B cell (primary cell): ENCODE results near the gene HAS3. TPM values are rescaled to one million over a fixed set of nuclear protein-coding genes. Genes with fewer than 3 reads are reported as not detected.

Experiments
- ATAC-seq: fragments of 200-7000 bp; cut with Tn5 transposase; one replicate; pipeline ENCODE4 v1.10.0; 2021; ENCODE audit warnings: low read depth, mild to moderate bottlenecking, moderate number of reproducible peaks, moderate library complexity
- CTCF ChIA-PET: fragments of 350-600 bp; sonication (Branson Sonifier 250); formaldehyde crosslinking; loops from one replicate; lab custom pipeline; 2021; ENCODE audit warnings: antibody characterized with exemption, inconsistent platforms; lab: Charles Lee
- POLR2A ChIA-PET: fragments of 350-600 bp; sonication (Branson Sonifier 250); formaldehyde crosslinking; loops from one replicate; lab custom pipeline; 2021; ENCODE audit warnings: antibody characterized with exemption; lab: Charles Lee
- DNase-seq: peaks from one replicate; pipeline ENCODE4 v3.0.0; 2013
- H2AFZ ChIP-seq: 2 replicates; pipeline ENCODE4 v1.6.1; 2012; ENCODE audit warnings: mild to moderate bottlenecking, low read depth, low read length; ENCODE audit not compliant: insufficient read depth, poor library complexity, severe bottlenecking
- H3K27ac ChIP-seq, 2 donors: 1 replicate in 1 of 2; 2 replicates in 1 of 2; pipeline ENCODE4 v1.5.1; 2012 to 2013; ENCODE audit warnings: low read length in 2 of 2, mild to moderate bottlenecking in 2 of 2, moderate library complexity in 1 of 2
- H3K27me3 ChIP-seq, 4 experiments: fragments of 200-600 bp in 1 of 4; sonication (generic) in 1 of 4; replicated peaks in 1 of 4; 1 replicate in 2 of 4; 2 replicates in 2 of 4; pipeline versions ENCODE4 v1.6.1 to v1.7.0; 2013 to 2016; ENCODE audit warnings: low read length in 3 of 4, mild to moderate bottlenecking in 2 of 4, mixed read lengths in 1 of 4, moderate library complexity in 1 of 4; ENCODE audit not compliant: insufficient read depth in 4 of 4, control insufficient read depth in 3 of 4; ENCODE audit errors: control extremely low read depth in 1 of 4
- H3K36me3 ChIP-seq, 2 experiments: replicated peaks in 1 of 2; 1 replicate in 1 of 2; 2 replicates in 1 of 2; pipeline versions ENCODE4 v1.6.1 to v1.7.1; 2013; ENCODE audit warnings: low read length in 1 of 2; ENCODE audit not compliant: insufficient read depth in 2 of 2, control insufficient read depth in 1 of 2; ENCODE audit errors: control extremely low read depth in 1 of 2, extremely low read depth in 1 of 2
- H3K4me1 ChIP-seq, 2 donors: fragments of 200-600 bp in 1 of 2; sonication (generic) in 1 of 2; 1 replicate in 1 of 2; 2 replicates in 1 of 2; pipeline versions ENCODE4 v1.5.1 to v1.6.1; 2013 to 2017; ENCODE audit warnings: low read length in 2 of 2; ENCODE audit not compliant: control insufficient read depth in 2 of 2, insufficient read depth in 2 of 2
- H3K4me2 ChIP-seq: replicated peaks from 2 replicates; pipeline ENCODE3; 2012; ENCODE audit warnings: mild to moderate bottlenecking, low read depth, low read length; ENCODE audit not compliant: poor library complexity, severe bottlenecking
- H3K4me3 ChIP-seq, 5 experiments: fragments of 200-600 bp in 1 of 5; sonication (generic) in 1 of 5; 1 replicate in 3 of 5; 2 replicates in 2 of 5; pipeline versions ENCODE4 v1.5.1 to v1.7.0; 2011 to 2016; ENCODE audit warnings: low read length in 4 of 5, mild to moderate bottlenecking in 4 of 5, low read depth in 2 of 5, control low read depth in 1 of 5, moderate library complexity in 1 of 5; ENCODE audit not compliant: insufficient read depth in 1 of 5; ENCODE audit errors: control extremely low read depth in 1 of 5, extremely low read depth in 1 of 5
- H3K79me2 ChIP-seq: fragments of 200-600 bp; sonication (generic); one replicate; pipeline ENCODE4 v1.6.0; 2016; ENCODE audit warnings: low read length; ENCODE audit not compliant: control insufficient read depth, insufficient read depth
- H3K9ac ChIP-seq: fragments of 200-600 bp; sonication (generic); 2 replicates; pipeline ENCODE4 v1.6.1; 2017; ENCODE audit warnings: mild to moderate bottlenecking, low read length, moderate library complexity
- H3K9me3 ChIP-seq, 3 donors: one replicate each; pipeline versions ENCODE4 v1.6.1 to v1.7.1; 2013; ENCODE audit warnings: low read length in 2 of 3; ENCODE audit not compliant: control insufficient read depth in 2 of 3, insufficient read depth in 1 of 3; ENCODE audit errors: control extremely low read depth in 1 of 3
- H4K20me1 ChIP-seq: 2 replicates; pipeline ENCODE4 v1.6.0; 2012; ENCODE audit warnings: mild to moderate bottlenecking, low read length; ENCODE audit not compliant: insufficient read depth, control insufficient read depth, poor library complexity, severe bottlenecking
- H3K27ac Mint-ChIP-seq: one replicate; pipeline ENCODE4 v1.8.0; 2021; ENCODE audit warnings: mixed read lengths
- H3K27me3 Mint-ChIP-seq: one replicate; pipeline ENCODE4 v1.8.0; 2021; ENCODE audit warnings: mixed read lengths
- H3K4me1 Mint-ChIP-seq: one replicate; pipeline ENCODE4 v1.8.0; 2021; ENCODE audit warnings: mixed read lengths
- H3K4me3 Mint-ChIP-seq: one replicate; pipeline ENCODE4 v1.8.0; 2021; ENCODE audit warnings: mixed read lengths
- H3K9me3 Mint-ChIP-seq: one replicate; pipeline ENCODE4 v1.8.0; 2022; ENCODE audit warnings: mixed read lengths; ENCODE audit not compliant: insufficient read depth
- CTCF ChIP-seq: fragments of 200-600 bp; IDR thresholded peaks from one replicate; pipeline ENCODE4 v1.8.0; 2022; ENCODE audit warnings: antibody characterized with exemption, mild to moderate bottlenecking
- EZH2 ChIP-seq: IDR thresholded peaks from 2 replicates; pipeline ENCODE4 v1.6.1; 2012; ENCODE audit warnings: borderline replicate concordance, low read depth, mild to moderate bottlenecking, moderate library complexity, low read length; ENCODE audit not compliant: insufficient read depth, poor library complexity, severe bottlenecking
- WGBS: methylation state at CpG from one replicate; pipeline ENCODE4 v1.1.5; 2013; ENCODE audit warnings: missing lambda C conversion rate; ENCODE audit not compliant: insufficient coverage; 5-methylcytosine and 5-hydroxymethylcytosine counted together
- intact Hi-C: fragments of 100-400 bp; cut with micrococcal nuclease; formaldehyde crosslinking; loops from one replicate; pipeline ENCODE4 v1.10.0; 2022
- polyA plus RNA-seq: library from polyadenylated mRNA; depleted of rRNA; stranded (reverse); fragments of >200 nt; gene quantifications from 2 replicates; pipeline ENCODE4 v1.2.3, GENCODE V29; 2012
- total RNA-seq, 2 donors: library from RNA; stranded (reverse); fragments of 120-200 nt in 1 of 2; gene quantifications; 1 replicate in 1 of 2; 2 replicates in 1 of 2; pipeline versions ENCODE4 v1.2.3 to v1.2.4, GENCODE V29; 2013 to 2022

Gene HAS3
- total and polyA plus RNA-seq, 2 donors (not counting 1 experiment from before 2014, with no cell fraction given): 1.4 to 2.6 TPM

- Mint-ChIP-seq H3K9me3 (no peaks in the 10 kb centered on the region), H3K4me3 (peak overlapping the region; percentile 55), H3K27ac (no peak overlapping the region), H3K4me1 (peaks cover 16% of the 10 kb centered on the region), H3K27me3 (peaks cover 31% of the 10 kb centered on the region)
- Histone ChIP-seq H3K36me3 (peaks cover 0 to 9% of the 10 kb centered on the region in 2 experiments), H4K20me1 (peaks cover 49% of the 10 kb centered on the region), H3K27me3 (peaks cover 0 to 36% (median 24%) of the 10 kb centered on the region in 4 experiments), H3K27ac (no peak overlapping the region), H3K4me3 (no peak overlapping the region), H3K79me2 (no peaks in the 10 kb centered on the region), H3K4me1 (peaks cover 24 to 28% of the 10 kb centered on the region in 2 donors), H3K4me2 (peak overlapping the region; percentile 83), H3K9me3 (peaks cover 0 to 3% (median 0%) of the 10 kb centered on the region in 3 donors), H2AFZ (no peak overlapping the region), H3K9ac (no peak overlapping the region)
- ChIA-PET CTCF (interaction anchor here (0.6 to 1.3 kb wide), 2 partner anchors 16 to 513 kb away, joined by 3 to 5 read pairs; no protein-coding TSS in a partner anchor), POLR2A (no interaction called here)
- TF ChIP-seq CTCF: no peak
- TF ChIP-seq EZH2: no peak
- intact Hi-C loops: no loop called here
- no peak for DNase-seq
- ATAC-seq: no peak
- 89% methylated on average over 6 of the region's 9 CpGs for WGBS
Observed at GRCh38 chr16:69108064-69108904, 2.8 kb downstream of the HAS3 start.

GRCh38 chr16:69108905-69109252 is 3.4 kb downstream of the HAS3 start:
- Histone ChIP-seq H2AFZ (no peak overlapping the region), H3K36me3 (peaks cover 0 to 12% of the 10 kb centered on the region in 2 experiments), H3K4me1 (peaks cover 24 to 28% of the 10 kb centered on the region in 2 donors), H3K79me2 (no peaks in the 10 kb centered on the region), H3K27ac (no peak overlapping the region), H3K9ac (no peak overlapping the region), H3K4me3 (no peak overlapping the region), H3K4me2 (no peak overlapping the region), H3K9me3 (peaks cover 0 to 3% (median 0%) of the 10 kb centered on the region in 3 donors), H3K27me3 (peaks cover 0 to 36% (median 23%) of the 10 kb centered on the region in 4 experiments), H4K20me1 (peaks cover 55% of the 10 kb centered on the region)
- Mint-ChIP-seq H3K4me3 (no peak overlapping the region), H3K27ac (no peak overlapping the region), H3K27me3 (peaks cover 27% of the 10 kb centered on the region), H3K4me1 (peaks cover 16% of the 10 kb centered on the region), H3K9me3 (no peaks in the 10 kb centered on the region)
- TF ChIP-seq EZH2: no peak
- no peak for TF ChIP-seq CTCF
- intact Hi-C loops: no loop called here
- CTCF ChIA-PET: interaction anchor here (0.6 kb wide), 1 partner anchor 514 kb away, joined by 3 read pairs; no protein-coding TSS in a partner anchor
- ATAC-seq (no peak), DNase-seq (no peak)
- WGBS: 92% methylated on average over 4 of the region's 4 CpGs
- POLR2A ChIA-PET: no interaction called here
